HG02943 (cell line): ENCODE data around the gene UFM1.
"Not testable (repeated sequence)": the region's sequence is repeated elsewhere in the genome, so short reads cannot be mapped to it uniquely, and the experiment has no call there.

Experiments used
- ATAC-seq: cut with Tn5 transposase; IDR thresholded peaks from one replicate; pipeline ENCODE4 v1.9.1; 2021; ENCODE audit warnings: mild to moderate bottlenecking, low read depth, moderate library complexity; ENCODE audit not compliant: unreplicated experiment

UFM1 gene

DNA sequence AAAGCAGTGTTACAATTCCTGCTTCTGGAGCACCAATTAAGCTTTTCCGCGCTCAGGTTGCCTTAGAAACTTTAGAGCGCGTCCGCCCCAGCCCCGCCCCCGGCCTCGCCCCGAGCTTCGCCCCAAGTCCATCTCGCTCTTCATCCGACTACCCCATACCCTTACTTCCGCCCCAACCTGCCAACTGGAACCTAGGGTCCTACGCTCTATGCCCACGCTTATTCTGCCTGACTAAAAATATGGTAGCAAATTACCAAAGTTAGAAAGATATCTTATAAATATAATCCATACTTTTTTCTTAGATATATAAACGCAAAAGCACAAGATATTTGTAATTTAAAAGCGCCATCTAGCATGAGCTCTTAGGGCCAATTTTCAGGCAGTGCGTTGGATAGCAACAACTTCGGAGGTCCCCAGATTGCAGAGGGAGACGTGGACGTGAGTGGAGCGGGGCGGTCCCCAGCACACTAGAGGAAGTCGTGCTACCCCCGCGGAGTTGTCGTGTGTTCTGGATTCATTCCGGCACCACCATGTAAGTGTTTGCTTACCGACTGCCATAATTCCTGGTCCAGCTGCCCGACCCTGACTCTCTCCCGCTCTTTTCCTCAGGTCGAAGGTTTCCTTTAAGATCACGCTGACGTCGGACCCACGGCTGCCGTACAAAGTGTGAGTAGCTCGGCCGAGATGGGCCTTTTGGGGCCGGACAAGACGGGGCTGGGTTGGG is at the start of gene UFM1:
Gene UFM1, plus strand, starts transcription at position 462 of the 724 bp plus-strand sequence. Its CDS starts 69 bp downstream, at position 531.
- ATAC-seq = peak; percentile 96

DNA sequence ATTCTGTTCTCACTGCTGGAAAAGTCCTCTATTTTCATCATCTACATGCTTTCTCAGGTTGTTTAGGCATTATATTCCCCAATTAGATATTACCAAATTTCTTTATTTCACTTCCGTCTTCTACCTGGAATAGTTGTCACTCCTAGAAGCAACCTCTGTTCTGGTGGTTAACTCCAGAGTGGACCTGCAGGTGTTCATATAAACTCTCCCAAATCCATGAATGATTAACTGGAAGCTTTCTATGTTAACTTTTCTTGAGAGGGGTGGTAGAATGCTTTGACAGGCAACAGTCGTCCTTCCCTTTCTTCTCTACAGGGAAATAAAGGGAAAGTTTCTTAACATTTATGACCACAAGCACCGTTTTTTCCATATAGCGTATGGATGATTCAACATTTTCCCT is 48.4 kb upstream of the UFM1 start:
- no peak for ATAC-seq

GRCh38 chr13:38303816-38304320 is 45.8 kb upstream of the UFM1 start:
- ATAC-seq = no peak

GRCh38 chr13:38308736-38309135 is 40.9 kb upstream of the UFM1 start:
- ATAC-seq = no peak

GRCh38 chr13:38309397-38309796 is 40.3 kb upstream of the UFM1 start:
- ATAC-seq = no peak

- ATAC-seq = not testable (repeated sequence)
These were observed 38.5 kb upstream of the UFM1 start for GRCh38 chr13:38311175-38311574.

- ATAC-seq = no peak
These were observed 33.5 kb upstream of the UFM1 start for GRCh38 chr13:38316129-38316528.

DNA sequence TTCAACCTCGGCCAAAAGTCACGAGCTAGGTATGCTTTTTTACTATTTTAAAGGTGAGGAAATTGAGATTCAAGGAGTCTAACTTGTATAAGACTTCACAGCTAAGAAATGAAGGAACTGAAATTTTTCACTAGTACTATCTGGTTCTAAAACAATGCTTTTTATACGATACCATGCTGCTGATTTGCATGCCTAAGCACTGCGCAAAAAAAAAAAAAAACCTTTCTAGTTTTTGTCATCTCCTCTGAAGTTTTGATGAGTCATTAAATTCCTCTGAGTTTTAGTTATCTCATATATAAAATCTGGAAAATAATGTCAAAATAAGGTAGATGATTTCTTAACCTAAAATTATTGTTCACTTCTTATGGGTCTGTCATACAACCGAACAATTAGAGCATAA is 28.0 kb upstream of the UFM1 start:
- no peak for ATAC-seq

- no peak for ATAC-seq
These were observed 24.2 kb upstream of the UFM1 start for GRCh38 chr13:38325426-38325825.

GRCh38 chr13:38328699-38329098 is 21.0 kb upstream of the UFM1 start:
- no peak for ATAC-seq

DNA sequence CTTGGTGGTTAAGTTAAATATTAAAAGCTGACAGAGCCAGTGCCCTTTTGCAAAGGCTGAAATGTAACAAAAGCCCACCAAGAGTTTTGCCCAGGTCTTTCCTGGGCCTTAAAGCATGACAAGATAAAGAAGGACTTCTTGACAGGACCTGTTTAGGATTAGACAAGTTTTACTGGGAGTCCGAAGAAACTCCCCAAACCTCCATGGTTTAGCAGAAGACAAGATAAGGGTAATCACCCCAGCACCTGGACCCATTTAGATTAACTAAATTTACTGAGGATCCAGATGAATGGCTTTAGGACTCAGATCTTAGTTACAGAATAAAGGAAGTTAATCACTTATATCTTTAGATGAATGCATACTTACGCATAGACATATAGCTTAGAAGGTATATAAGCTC is 14.8 kb upstream of the UFM1 start:
- ATAC-seq = no peak

- no peak for ATAC-seq
These were observed 11.6 kb upstream of the UFM1 start for GRCh38 chr13:38338089-38338488.

DNA sequence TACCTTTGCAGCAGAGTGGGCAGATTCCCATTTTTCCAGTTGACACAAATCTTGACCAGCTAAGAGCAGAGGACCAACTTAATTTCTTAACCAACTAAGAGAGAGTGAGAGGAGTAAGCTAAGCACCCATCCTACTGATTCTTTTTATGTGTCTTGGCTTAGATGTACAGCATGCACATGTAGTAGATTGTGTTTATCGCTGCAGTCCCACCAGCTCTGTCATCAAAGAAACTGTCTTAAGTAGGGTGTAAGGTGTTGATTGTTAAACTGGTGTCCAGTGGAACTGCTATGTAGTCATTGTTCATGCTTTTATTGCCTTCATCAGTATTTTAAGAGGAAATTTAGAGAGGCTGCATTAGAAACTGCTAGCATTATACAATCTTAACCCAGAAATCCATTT is 9.0 kb upstream of the UFM1 start:
- no peak for ATAC-seq

- no peak for ATAC-seq
These were observed 8.4 kb upstream of the UFM1 start for GRCh38 chr13:38341149-38341692.

DNA sequence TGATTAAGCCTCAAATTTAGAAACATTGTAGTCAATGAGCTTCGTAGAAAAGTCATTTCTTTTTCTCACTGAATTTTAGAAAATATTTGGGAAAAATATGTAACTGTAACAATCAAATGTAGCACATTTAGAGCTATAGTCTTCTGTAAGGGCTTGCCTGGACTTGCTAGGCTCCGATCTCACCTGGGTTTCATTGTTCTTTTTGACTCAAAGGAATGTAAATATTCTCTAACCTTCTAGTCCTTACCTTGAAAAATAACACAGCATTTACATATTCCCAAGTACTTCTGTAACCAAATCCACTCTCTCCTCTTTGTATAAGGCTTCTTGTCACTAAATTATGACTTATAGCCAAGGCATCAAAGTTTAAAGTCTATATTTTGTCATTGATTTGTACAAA is 2.9 kb upstream of the UFM1 start:
- ATAC-seq = no peak

- ATAC-seq = peak; percentile 14
These were observed 726 bp upstream of the UFM1 start for GRCh38 chr13:38348861-38349389.

GRCh38 chr13:38350114-38350617 is 515 bp downstream of the UFM1 start:
- ATAC-seq = peak; percentile 39

- no peak for ATAC-seq
These were observed 6.0 kb downstream of the UFM1 start for GRCh38 chr13:38355595-38356119.

DNA sequence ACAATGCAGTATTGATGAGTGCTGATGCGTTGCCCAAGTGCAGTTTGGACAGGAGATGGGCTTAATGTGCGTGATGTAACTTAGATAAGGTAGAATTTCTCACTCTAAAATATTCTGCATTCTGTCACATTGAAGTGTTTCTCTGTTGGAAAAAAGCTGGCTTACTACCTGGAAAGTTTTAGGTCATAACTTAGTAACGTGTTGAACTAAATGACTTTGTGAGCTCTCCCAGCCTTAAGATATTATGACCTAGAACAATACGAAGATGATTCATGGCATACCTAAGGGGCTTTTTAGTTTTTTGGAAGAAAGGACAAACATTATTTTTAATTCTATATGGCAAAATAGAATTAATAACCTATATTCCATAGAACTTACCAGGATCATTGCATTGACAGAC is 9.0 kb downstream of the UFM1 start:
- no peak for ATAC-seq

GRCh38 chr13:38361542-38362262 is 12.1 kb downstream of the UFM1 start:
- ATAC-seq = no peak

- ATAC-seq = no peak
These were observed 13.6 kb downstream of the UFM1 start for GRCh38 chr13:38363219-38363618.
